PFSK-1 (cell line): ENCODE results near the gene AP3D1.

Experiments
- FOXP2 ChIP-seq: optimal IDR thresholded peaks from 2 replicates; pipeline ENCODE3; 2011; ENCODE audit warnings: borderline replicate concordance, control low read depth, inconsistent platforms; ENCODE audit not compliant: insufficient read depth; ENCODE audit errors: extremely low read length, extremely low read depth
- POLR2AphosphoS5 ChIP-seq: IDR thresholded peaks from 2 replicates; pipeline ENCODE4 v1.6.1; 2012; ENCODE audit warnings: low read depth, mild to moderate bottlenecking, control low read depth, low read length, moderate library complexity
- SIN3A ChIP-seq: IDR thresholded peaks from 2 replicates; pipeline ENCODE4 v1.6.1; 2012; ENCODE audit warnings: mild to moderate bottlenecking, low read length, moderate library complexity, borderline replicate concordance; ENCODE audit not compliant: insufficient read depth
- TAF1 ChIP-seq: IDR thresholded peaks from 2 replicates; pipeline ENCODE4 v1.6.1; 2012; ENCODE audit warnings: low read length, control low read depth, borderline replicate concordance; ENCODE audit not compliant: insufficient read depth
- TF ChIP-seq, protein P1 (sequence below), 2 experiments: IDR thresholded peaks; 2 replicates each; pipeline versions ENCODE4 v1.6.1 to v1.8.0; 2011 to 2012; ENCODE audit warnings: low read depth in 2 of 2, low read length in 2 of 2, control low read depth in 1 of 2, inconsistent platforms in 1 of 2, mild to moderate bottlenecking in 1 of 2, moderate library complexity in 1 of 2; ENCODE audit not compliant: insufficient read depth in 1 of 2

The AP3D1 gene

DNA sequence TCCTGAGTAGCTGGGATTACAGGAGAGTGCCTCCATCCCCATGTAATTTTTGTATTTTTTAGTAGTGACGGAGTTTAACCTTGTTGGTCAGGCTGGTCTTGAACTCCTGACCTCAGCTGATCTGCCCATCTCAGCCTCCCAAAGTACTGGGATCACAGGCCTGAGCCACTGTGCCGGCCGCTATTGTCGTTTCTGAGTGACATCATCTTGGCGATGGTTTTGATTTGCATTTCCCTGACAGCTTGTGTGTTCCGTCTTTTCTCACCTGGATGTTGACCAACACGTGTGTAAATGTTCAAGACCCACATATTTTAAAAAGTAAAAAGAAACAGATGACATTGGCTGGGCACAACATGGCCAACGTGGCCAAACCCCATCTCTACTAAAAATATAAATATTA is 87.5 kb downstream of the AP3D1 start:
- TF ChIP-seq SIN3A (no peak), FOXP2 (no peak), POLR2AphosphoS5 (no peak), TAF1 (no peak)
- TF ChIP-seq, protein P1, sequence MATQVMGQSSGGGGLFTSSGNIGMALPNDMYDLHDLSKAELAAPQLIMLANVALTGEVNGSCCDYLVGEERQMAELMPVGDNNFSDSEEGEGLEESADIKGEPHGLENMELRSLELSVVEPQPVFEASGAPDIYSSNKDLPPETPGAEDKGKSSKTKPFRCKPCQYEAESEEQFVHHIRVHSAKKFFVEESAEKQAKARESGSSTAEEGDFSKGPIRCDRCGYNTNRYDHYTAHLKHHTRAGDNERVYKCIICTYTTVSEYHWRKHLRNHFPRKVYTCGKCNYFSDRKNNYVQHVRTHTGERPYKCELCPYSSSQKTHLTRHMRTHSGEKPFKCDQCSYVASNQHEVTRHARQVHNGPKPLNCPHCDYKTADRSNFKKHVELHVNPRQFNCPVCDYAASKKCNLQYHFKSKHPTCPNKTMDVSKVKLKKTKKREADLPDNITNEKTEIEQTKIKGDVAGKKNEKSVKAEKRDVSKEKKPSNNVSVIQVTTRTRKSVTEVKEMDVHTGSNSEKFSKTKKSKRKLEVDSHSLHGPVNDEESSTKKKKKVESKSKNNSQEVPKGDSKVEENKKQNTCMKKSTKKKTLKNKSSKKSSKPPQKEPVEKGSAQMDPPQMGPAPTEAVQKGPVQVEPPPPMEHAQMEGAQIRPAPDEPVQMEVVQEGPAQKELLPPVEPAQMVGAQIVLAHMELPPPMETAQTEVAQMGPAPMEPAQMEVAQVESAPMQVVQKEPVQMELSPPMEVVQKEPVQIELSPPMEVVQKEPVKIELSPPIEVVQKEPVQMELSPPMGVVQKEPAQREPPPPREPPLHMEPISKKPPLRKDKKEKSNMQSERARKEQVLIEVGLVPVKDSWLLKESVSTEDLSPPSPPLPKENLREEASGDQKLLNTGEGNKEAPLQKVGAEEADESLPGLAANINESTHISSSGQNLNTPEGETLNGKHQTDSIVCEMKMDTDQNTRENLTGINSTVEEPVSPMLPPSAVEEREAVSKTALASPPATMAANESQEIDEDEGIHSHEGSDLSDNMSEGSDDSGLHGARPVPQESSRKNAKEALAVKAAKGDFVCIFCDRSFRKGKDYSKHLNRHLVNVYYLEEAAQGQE (IDR thresholded peaks at IDR 0.05; ENCODE audit: insufficient read depth in 1 of 2, low read depth in 2 of 2, low read length in 2 of 2), result no peak

- TF ChIP-seq TAF1, result no peak
- TF ChIP-seq, protein P1 (IDR thresholded peaks at IDR 0.05; ENCODE audit: insufficient read depth in 1 of 2, low read depth in 2 of 2, low read length in 2 of 2), result no peak
- no peak for TF ChIP-seq FOXP2
- no peak for TF ChIP-seq POLR2AphosphoS5
- no peak for TF ChIP-seq SIN3A
Observed at GRCh38 chr19:2062770-2063169, 88.6 kb downstream of the AP3D1 start.

- TF ChIP-seq, protein P1 (IDR thresholded peaks at IDR 0.05; ENCODE audit: insufficient read depth in 1 of 2, low read depth in 2 of 2, low read length in 2 of 2), result no peak
- TF ChIP-seq POLR2AphosphoS5 (no peak), SIN3A (no peak), TAF1 (no peak), FOXP2 (no peak)
Observed at GRCh38 chr19:2062389-2062729, 89.0 kb downstream of the AP3D1 start.

- TF ChIP-seq FOXP2 (peak; percentile 47), POLR2AphosphoS5 (peak; percentile 56; the same call in 1 of the 2 replicates), TAF1 (peak; percentile 77; the same call in 1 of the 2 replicates), SIN3A (no peak)
- TF ChIP-seq, protein P1 (IDR thresholded peaks at IDR 0.05; ENCODE audit: insufficient read depth in 1 of 2, low read depth in 2 of 2, low read length in 2 of 2), result no peak
Observed at GRCh38 chr19:2061495-2062388, 89.6 kb downstream of the AP3D1 start.
